ENCODE data around the gene ORMDL1.

DNA sequence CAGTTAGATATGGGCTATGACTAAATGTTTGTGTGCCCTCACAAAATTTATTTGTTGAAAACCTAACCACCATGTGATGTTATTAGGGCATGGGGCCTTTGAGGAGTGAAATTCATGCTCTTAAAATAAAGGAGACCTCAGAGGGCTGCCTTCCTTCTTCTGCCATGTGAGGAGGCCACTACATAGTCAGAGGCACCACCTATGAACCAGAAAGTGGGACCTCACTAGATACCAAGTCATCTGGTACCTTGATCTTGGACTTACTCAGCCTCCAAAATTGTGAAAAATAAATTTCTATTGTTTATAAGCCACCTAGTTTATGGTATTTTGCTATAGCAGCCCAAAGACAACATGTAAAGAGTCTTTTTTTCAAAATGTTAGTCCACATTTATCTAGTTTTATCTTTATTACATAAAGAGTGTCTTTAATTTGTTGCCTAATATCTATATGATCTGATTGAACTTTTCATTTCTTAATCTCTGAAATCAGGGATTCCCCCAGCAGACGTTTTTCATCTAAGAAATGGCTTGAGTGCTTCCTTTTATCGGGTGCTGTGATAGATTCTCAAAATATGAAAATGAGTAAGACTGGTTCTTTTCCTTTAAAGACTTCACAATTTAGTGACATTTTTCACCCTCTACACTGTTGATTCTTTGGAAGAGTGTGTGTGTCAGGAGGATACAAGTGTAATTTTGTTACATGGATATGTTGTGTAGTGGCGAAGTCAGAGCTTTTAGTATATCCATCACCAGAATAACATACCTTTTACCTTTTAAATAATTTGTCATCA, 34.3 kb upstream of the ORMDL1 start:
- TF ChIP-seq, protein P1, sequence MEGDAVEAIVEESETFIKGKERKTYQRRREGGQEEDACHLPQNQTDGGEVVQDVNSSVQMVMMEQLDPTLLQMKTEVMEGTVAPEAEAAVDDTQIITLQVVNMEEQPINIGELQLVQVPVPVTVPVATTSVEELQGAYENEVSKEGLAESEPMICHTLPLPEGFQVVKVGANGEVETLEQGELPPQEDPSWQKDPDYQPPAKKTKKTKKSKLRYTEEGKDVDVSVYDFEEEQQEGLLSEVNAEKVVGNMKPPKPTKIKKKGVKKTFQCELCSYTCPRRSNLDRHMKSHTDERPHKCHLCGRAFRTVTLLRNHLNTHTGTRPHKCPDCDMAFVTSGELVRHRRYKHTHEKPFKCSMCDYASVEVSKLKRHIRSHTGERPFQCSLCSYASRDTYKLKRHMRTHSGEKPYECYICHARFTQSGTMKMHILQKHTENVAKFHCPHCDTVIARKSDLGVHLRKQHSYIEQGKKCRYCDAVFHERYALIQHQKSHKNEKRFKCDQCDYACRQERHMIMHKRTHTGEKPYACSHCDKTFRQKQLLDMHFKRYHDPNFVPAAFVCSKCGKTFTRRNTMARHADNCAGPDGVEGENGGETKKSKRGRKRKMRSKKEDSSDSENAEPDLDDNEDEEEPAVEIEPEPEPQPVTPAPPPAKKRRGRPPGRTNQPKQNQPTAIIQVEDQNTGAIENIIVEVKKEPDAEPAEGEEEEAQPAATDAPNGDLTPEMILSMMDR (optimal IDR thresholded peaks at IDR 0.05 in 1 of 3, IDR thresholded peaks at IDR 0.05 in 1 of 3, conservative IDR thresholded peaks at IDR 0.05 in 1 of 3; ENCODE audit: extremely low read depth in 1 of 3, insufficient read depth in 2 of 3, low read length in 3 of 3): no peak
- no peak for TF ChIP-seq EZH2 (IDR thresholded peaks at IDR 0.05; ENCODE audit: low read length)

Data from keratinocyte (primary cell).